H9 (cell line): ENCODE data around the gene ABCB6. TPM values are rescaled to one million over a fixed set of nuclear protein-coding genes. Genes with fewer than 3 reads are reported as not detected.

Experiments
- DNase-seq: peaks from one replicate; pipeline ENCODE4 v3.0.0-alpha.2; 2017
- H2AFZ ChIP-seq: one replicate; pipeline ENCODE4 v1.6.1; 2013; ENCODE audit warnings: mild to moderate bottlenecking, low read length, control low read depth, moderate library complexity
- H2AK5ac ChIP-seq: 2 replicates; pipeline ENCODE4 v1.6.1; 2013; ENCODE audit warnings: low read length, control low read depth, mixed read lengths; ENCODE audit not compliant: insufficient read length
- H2BK120ac ChIP-seq: one replicate; pipeline ENCODE4 v1.6.1; 2013; ENCODE audit warnings: low read depth, mild to moderate bottlenecking, low read length, control low read depth, inconsistent platforms; ENCODE audit not compliant: poor library complexity, severe bottlenecking
- H2BK12ac ChIP-seq: 2 replicates; pipeline ENCODE4 v1.6.1; 2013; ENCODE audit warnings: low read length, control low read depth, mixed read lengths, low read depth; ENCODE audit not compliant: insufficient read length
- H2BK15ac ChIP-seq: 2 replicates; pipeline ENCODE4 v1.6.1; 2013; ENCODE audit warnings: low read depth, low read length, control low read depth
- H2BK20ac ChIP-seq: one replicate; pipeline ENCODE4 v1.6.1; 2013; ENCODE audit warnings: low read depth, mild to moderate bottlenecking, low read length, control low read depth, inconsistent platforms; ENCODE audit not compliant: poor library complexity, severe bottlenecking
- H2BK5ac ChIP-seq: 2 replicates; pipeline ENCODE4 v1.6.1; 2013; ENCODE audit warnings: low read length, control low read depth, mixed read lengths; ENCODE audit not compliant: insufficient read length
- H3K14ac ChIP-seq: 2 replicates; pipeline ENCODE4 v1.6.1; 2013; ENCODE audit warnings: low read length, control low read depth; ENCODE audit not compliant: insufficient read depth
- H3K18ac ChIP-seq: 2 replicates; pipeline ENCODE4 v1.6.1; 2013; ENCODE audit warnings: low read depth, mild to moderate bottlenecking, mixed read lengths, low read length, control low read depth; ENCODE audit not compliant: insufficient read length
- H3K23ac ChIP-seq: 2 replicates; pipeline ENCODE4 v1.6.1; 2013; ENCODE audit warnings: low read length, control low read depth, mixed read lengths, low read depth; ENCODE audit not compliant: insufficient read length
- H3K23me2 ChIP-seq: 2 replicates; pipeline ENCODE4 v1.6.1; 2013; ENCODE audit warnings: low read depth, mild to moderate bottlenecking, mixed read lengths, low read length, control low read depth; ENCODE audit not compliant: insufficient read length, poor library complexity, severe bottlenecking
- H3K27ac ChIP-seq: 2 replicates; pipeline ENCODE4 v1.5.1; 2013; ENCODE audit warnings: low read length, control low read depth, mixed read lengths, low read depth; ENCODE audit not compliant: insufficient read length
- H3K27me3 ChIP-seq: 2 replicates; pipeline ENCODE4 v1.6.1; 2013; ENCODE audit warnings: low read length, control low read depth, inconsistent platforms; ENCODE audit not compliant: insufficient read depth
- H3K4ac ChIP-seq: 2 replicates; pipeline ENCODE4 v1.6.1; 2013; ENCODE audit warnings: low read depth, mild to moderate bottlenecking, control low read depth, inconsistent platforms, low read length, moderate library complexity
- H3K4me1 ChIP-seq: 2 replicates; pipeline ENCODE4 v1.6.1; 2013; ENCODE audit warnings: low read length, control low read depth, inconsistent platforms; ENCODE audit not compliant: insufficient read depth
- H3K4me2 ChIP-seq: 2 replicates; pipeline ENCODE4 v1.6.1; 2013; ENCODE audit warnings: low read length, control low read depth, mixed read lengths; ENCODE audit not compliant: insufficient read length, insufficient read depth
- H3K56ac ChIP-seq: 2 replicates; pipeline ENCODE4 v1.6.1; 2013; ENCODE audit warnings: low read depth, mild to moderate bottlenecking, mixed read lengths, low read length, control low read depth; ENCODE audit not compliant: insufficient read length
- H3K79me1 ChIP-seq: 2 replicates; pipeline ENCODE4 v1.6.1; 2013; ENCODE audit warnings: low read depth, mild to moderate bottlenecking, moderate library complexity, low read length, control low read depth, inconsistent platforms; ENCODE audit not compliant: insufficient read depth, poor library complexity, severe bottlenecking
- H3K79me2 ChIP-seq: 2 replicates; pipeline ENCODE4 v1.6.1; 2013; ENCODE audit warnings: low read length, control low read depth, inconsistent platforms; ENCODE audit not compliant: insufficient read depth
- H3K9ac ChIP-seq: 2 replicates; pipeline ENCODE4 v1.6.1; 2013; ENCODE audit warnings: low read length, control low read depth, mixed read lengths; ENCODE audit not compliant: insufficient read length; ENCODE audit errors: extremely low read depth
- H3K9me3 ChIP-seq: one replicate; pipeline ENCODE4 v1.6.1; 2013; ENCODE audit warnings: low read depth, low read length, inconsistent platforms; ENCODE audit not compliant: control insufficient read depth
- H3T11ph ChIP-seq: one replicate; pipeline ENCODE4 v1.6.1; 2013; ENCODE audit warnings: mild to moderate bottlenecking, low read length, control low read depth, inconsistent platforms
- H4K20me1 ChIP-seq: one replicate; pipeline ENCODE4 v1.6.1; 2013; ENCODE audit not compliant: control insufficient read depth, insufficient read length, insufficient read depth
- H4K5ac ChIP-seq: 2 replicates; pipeline ENCODE4 v1.6.1; 2013; ENCODE audit warnings: low read depth, mild to moderate bottlenecking, mixed read lengths, low read length, control low read depth; ENCODE audit not compliant: insufficient read length
- H4K8ac ChIP-seq: replicated peaks from 2 replicates; pipeline ENCODE4 v1.6.1; 2013; ENCODE audit warnings: low read length, control low read depth, mixed read lengths, low read depth; ENCODE audit not compliant: insufficient read length
- H4K91ac ChIP-seq: 2 replicates; pipeline ENCODE4 v1.6.1; 2013; ENCODE audit warnings: low read depth, mild to moderate bottlenecking, moderate library complexity, mixed read lengths, low read length, control low read depth; ENCODE audit not compliant: insufficient read length
- H3K27ac Mint-ChIP-seq, 3 experiments: 2 replicates in 2 of 3; 3 replicates in 1 of 3; pipeline ENCODE4 v1.8.0; 2020 to 2021; ENCODE audit warnings: mixed read lengths in 3 of 3, mild to moderate bottlenecking in 1 of 3, moderate library complexity in 1 of 3
- H3K27me3 Mint-ChIP-seq: 2 replicates; pipeline ENCODE4 v1.8.0; 2021; ENCODE audit warnings: low read depth, mild to moderate bottlenecking, moderate library complexity, mixed read lengths
- H3K36me3 Mint-ChIP-seq, 3 experiments: 2 replicates in 2 of 3; 3 replicates in 1 of 3; pipeline ENCODE4 v1.8.0; 2020 to 2021; ENCODE audit warnings: low read depth in 3 of 3, mixed read lengths in 3 of 3; ENCODE audit not compliant: insufficient read depth in 1 of 3
- H3K4me1 Mint-ChIP-seq, 2 experiments: 2 replicates each; pipeline ENCODE4 v1.8.0; 2020; ENCODE audit warnings: mixed read lengths in 2 of 2
- H3K4me3 Mint-ChIP-seq, 2 experiments: 2 replicates in 1 of 2; 3 replicates in 1 of 2; pipeline ENCODE4 v1.8.0; 2020 to 2021; ENCODE audit warnings: mild to moderate bottlenecking in 2 of 2, mixed read lengths in 2 of 2, moderate library complexity in 1 of 2
- H3K9me3 Mint-ChIP-seq, 2 experiments: 2 replicates in 1 of 2; 3 replicates in 1 of 2; pipeline ENCODE4 v1.8.0; 2020; ENCODE audit warnings: mild to moderate bottlenecking in 2 of 2, mixed read lengths in 2 of 2, moderate library complexity in 1 of 2
- WGBS: extraction: QIAGEN DNeasy Blood & Tissue Kit; methylation state at CpG from one replicate; pipeline ENCODE4 v1.1.7; 2013; ENCODE audit warnings: missing lambda C conversion rate, low lambda C conversion rate, mixed read lengths; ENCODE audit not compliant: insufficient read length; ENCODE audit errors: extremely low coverage; 5-methylcytosine and 5-hydroxymethylcytosine counted together
- total RNA-seq: library from RNA; stranded (reverse); gene quantifications from 2 replicates; pipeline ENCODE4 v1.2.1, GENCODE V29; 2021
- TF ChIP-seq, protein P1 (sequence below): fragments of 200-600 bp; sonication (generic); conservative IDR thresholded peaks from 3 replicates; pipeline ENCODE4 v1.8.0; 2021; ENCODE audit warnings: antibody characterized with exemption, mild to moderate bottlenecking

ABCB6 gene
- total RNA-seq, 1 experiment from 2014 or later: 46.4 TPM

DNA sequence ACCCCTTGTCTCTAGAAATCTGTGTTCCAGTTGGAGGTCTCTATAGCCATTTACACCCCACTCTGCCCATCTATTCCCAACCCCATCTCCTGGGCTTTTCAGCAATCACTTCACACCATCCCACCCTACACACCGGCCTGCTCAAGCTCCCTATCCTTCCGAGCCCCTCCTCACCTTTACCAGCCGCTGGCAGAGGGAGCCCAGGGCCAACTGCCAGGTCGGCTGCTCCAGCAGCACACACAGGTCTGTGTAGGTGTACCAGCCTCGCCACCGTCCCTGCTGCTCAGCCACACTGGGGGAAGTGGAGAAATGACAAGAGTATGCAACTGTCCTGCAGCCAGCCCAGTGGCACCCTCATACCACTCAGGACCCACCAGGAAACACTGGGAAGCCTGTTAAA, 45.6 kb downstream of the ABCB6 start:
- H3K27ac ChIP-seq: no peak overlapping the region
- H3K18ac ChIP-seq: no peak overlapping the region
- H4K5ac ChIP-seq: no peak overlapping the region
- H2BK20ac ChIP-seq: no peak overlapping the region
- no peaks in the 10 kb centered on the region for H3K79me2 ChIP-seq
- H3K14ac ChIP-seq: no peak overlapping the region
- no peaks in the 10 kb centered on the region for H3K27me3 ChIP-seq
- no peak overlapping the region for H2BK12ac ChIP-seq
- no peak overlapping the region for H4K8ac ChIP-seq
- no peak overlapping the region for H3K4me2 ChIP-seq
- no peak overlapping the region for H3T11ph ChIP-seq
- H3K4ac ChIP-seq: no peak overlapping the region
- H2AFZ ChIP-seq: no peak overlapping the region
- WGBS: no CpG with 5 or more reads among the region's 6 CpGs
- H2BK15ac ChIP-seq: no peak overlapping the region
- Mint-ChIP-seq H3K4me1 (peaks cover 9 to 13% of the 10 kb centered on the region in 2 experiments), H3K27me3 (no peaks in the 10 kb centered on the region; the same call in 1 of the 2 replicates), H3K36me3 (peaks cover 8 to 26% (median 23%) of the 10 kb centered on the region in 3 experiments), H3K9me3 (no peaks in the 10 kb centered on the region; a peak in 2 of 5 replicates), H3K4me3 (no peak overlapping the region; a peak in 1 of 5 replicates), H3K27ac (no peak overlapping the region; a peak in 1 of 7 replicates)
- no peaks in the 10 kb centered on the region for H3K9me3 ChIP-seq
- no peak overlapping the region for H4K91ac ChIP-seq
- no peak for DNase-seq
- H2BK120ac ChIP-seq: no peak overlapping the region
- no peaks in the 10 kb centered on the region for H3K79me1 ChIP-seq
- H3K23ac ChIP-seq: no peak overlapping the region
- no peak overlapping the region for H2AK5ac ChIP-seq
- peaks cover 16% of the 10 kb centered on the region for H3K23me2 ChIP-seq
- no peak overlapping the region for H3K56ac ChIP-seq
- H2BK5ac ChIP-seq: no peak overlapping the region
- H3K9ac ChIP-seq: no peak overlapping the region
- no peaks in the 10 kb centered on the region for H4K20me1 ChIP-seq
- TF ChIP-seq, protein P1, sequence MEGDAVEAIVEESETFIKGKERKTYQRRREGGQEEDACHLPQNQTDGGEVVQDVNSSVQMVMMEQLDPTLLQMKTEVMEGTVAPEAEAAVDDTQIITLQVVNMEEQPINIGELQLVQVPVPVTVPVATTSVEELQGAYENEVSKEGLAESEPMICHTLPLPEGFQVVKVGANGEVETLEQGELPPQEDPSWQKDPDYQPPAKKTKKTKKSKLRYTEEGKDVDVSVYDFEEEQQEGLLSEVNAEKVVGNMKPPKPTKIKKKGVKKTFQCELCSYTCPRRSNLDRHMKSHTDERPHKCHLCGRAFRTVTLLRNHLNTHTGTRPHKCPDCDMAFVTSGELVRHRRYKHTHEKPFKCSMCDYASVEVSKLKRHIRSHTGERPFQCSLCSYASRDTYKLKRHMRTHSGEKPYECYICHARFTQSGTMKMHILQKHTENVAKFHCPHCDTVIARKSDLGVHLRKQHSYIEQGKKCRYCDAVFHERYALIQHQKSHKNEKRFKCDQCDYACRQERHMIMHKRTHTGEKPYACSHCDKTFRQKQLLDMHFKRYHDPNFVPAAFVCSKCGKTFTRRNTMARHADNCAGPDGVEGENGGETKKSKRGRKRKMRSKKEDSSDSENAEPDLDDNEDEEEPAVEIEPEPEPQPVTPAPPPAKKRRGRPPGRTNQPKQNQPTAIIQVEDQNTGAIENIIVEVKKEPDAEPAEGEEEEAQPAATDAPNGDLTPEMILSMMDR: no peak
- H3K4me1 ChIP-seq: no peaks in the 10 kb centered on the region
